LNCaP clone FGC (cell line): ENCODE data around the gene MYL4.
"Not testable (repeated sequence)": the region's sequence is repeated elsewhere in the genome, so short reads cannot be mapped to it uniquely, and the experiment has no call there.

Experiments
- DNase-seq: peaks from one replicate; pipeline ENCODE4 v3.0.0-alpha.2; 2011; ENCODE audit warnings: low read depth
- H3K4me3 ChIP-seq: 2 replicates; pipeline ENCODE4 v1.5.1; 2011; ENCODE audit warnings: mild to moderate bottlenecking, low read depth, low read length, control low read depth
- CTCF ChIP-seq: IDR thresholded peaks from 2 replicates; pipeline ENCODE4 v1.5.1; 2012; ENCODE audit warnings: mild to moderate bottlenecking; ENCODE audit not compliant: control insufficient read depth, insufficient read depth; ENCODE audit errors: extremely low read depth

Gene MYL4

GRCh38 chr17:47262586-47262985 lies 53.4 kb downstream of the MYL4 start:
- no peak for TF ChIP-seq CTCF
- DNase-seq, result no peak
- no peak overlapping the region for H3K4me3 ChIP-seq

GRCh38 chr17:47264166-47264565 lies 55.0 kb downstream of the MYL4 start:
- TF ChIP-seq CTCF, result no peak
- no peak for DNase-seq
- no peak overlapping the region for H3K4me3 ChIP-seq

- H3K4me3 ChIP-seq, result no peak overlapping the region
- no peak for TF ChIP-seq CTCF
- no peak for DNase-seq
These were observed 56.9 kb downstream of the MYL4 start for GRCh38 chr17:47265983-47266541.

- H3K4me3 ChIP-seq, result no peak overlapping the region
- no peak for DNase-seq
- TF ChIP-seq CTCF, result no peak
These were observed 57.6 kb downstream of the MYL4 start for GRCh38 chr17:47266782-47267181.

GRCh38 chr17:47267354-47267828 lies 58.2 kb downstream of the MYL4 start:
- no peak overlapping the region for H3K4me3 ChIP-seq
- no peak for TF ChIP-seq CTCF
- no peak for DNase-seq

GRCh38 chr17:47268964-47269363 lies 59.8 kb downstream of the MYL4 start:
- not testable (repeated sequence) for H3K4me3 ChIP-seq, DNase-seq

- not testable (repeated sequence) for DNase-seq, H3K4me3 ChIP-seq
These were observed 60.6 kb downstream of the MYL4 start for GRCh38 chr17:47269561-47270280.
